Limb (tissue), 2 donors: ENCODE data around the gene NT5C.

Experiments
- DNase-seq, 2 donors: peaks; one replicate each; pipeline ENCODE4 v3.0.0-alpha.2; 2016; ENCODE audit errors: extremely low spot score in 2 of 2

Gene NT5C

GRCh38 chr17:75093548-75094158 is 37.9 kb downstream of the NT5C start:
- no peak for DNase-seq

GRCh38 chr17:75091855-75092327 is 39.7 kb downstream of the NT5C start:
- DNase-seq: no peak

GRCh38 chr17:75090871-75091854 is 40.4 kb downstream of the NT5C start:
- DNase-seq: no peak

GRCh38 chr17:75088465-75089417 is 42.8 kb downstream of the NT5C start:
- no peak for DNase-seq

GRCh38 chr17:75087558-75088453 is 43.7 kb downstream of the NT5C start, which contains the start of gene SLC16A5:
Gene SLC16A5 (plus strand): TSS chr17:75087954. CDS start chr17:75093637, 5,683 bp downstream.
- peak; percentile 62 to 84 for DNase-seq

- no peak for DNase-seq
These were observed 44.4 kb downstream of the NT5C start for GRCh38 chr17:75087182-75087557.

GRCh38 chr17:75086496-75087181 is 44.9 kb downstream of the NT5C start:
- no peak for DNase-seq

- no peak for DNase-seq
These were observed 47.4 kb downstream of the NT5C start for GRCh38 chr17:75084039-75084660.

GRCh38 chr17:75082683-75083082 is 48.9 kb downstream of the NT5C start:
- no peak for DNase-seq

GRCh38 chr17:75081611-75082540 is 49.7 kb downstream of the NT5C start:
- no peak for DNase-seq
